ENCODE data around the gene SNRNP25. TPM values are rescaled to one million over a fixed set of nuclear protein-coding genes. Genes with fewer than 3 reads are reported as not detected.

Gene SNRNP25
- polyA plus RNA-seq, 3 donors = 18.5 to 32.2 (median 31.6) TPM

DNA sequence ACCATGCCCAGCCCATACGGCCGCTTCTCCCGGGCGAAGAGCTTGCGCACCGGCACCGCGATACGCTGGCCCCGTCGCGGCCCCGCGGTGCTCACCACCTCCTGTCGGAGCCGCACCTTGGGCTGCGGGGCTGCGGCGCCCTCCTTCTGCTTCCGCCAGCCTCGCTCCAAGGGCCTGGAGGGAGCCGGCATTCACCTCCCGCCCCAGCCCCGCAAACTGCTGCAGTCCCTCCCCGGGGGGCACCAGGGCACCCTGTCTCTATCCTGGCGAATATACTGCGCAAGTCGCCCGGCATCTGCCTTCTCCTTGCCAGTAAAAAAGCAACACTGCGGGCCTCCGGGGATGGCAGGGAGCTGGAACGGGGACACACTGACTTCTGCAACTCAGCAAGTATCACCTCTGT is 8.3 kb downstream of the SNRNP25 start:
- Histone ChIP-seq H3K79me2 (ENCODE audit: insufficient read depth, low read length) (no peaks in the 10 kb centered on the region), H3K4me2 (replicated peaks; ENCODE audit: extremely low read depth, low read length, poor library complexity, severe bottlenecking) (no peak overlapping the region), H3K4me3 (replicated peaks in 1 of 3; ENCODE audit: low read depth in 2 of 3, low read length in 3 of 3) (no peak overlapping the region), H4K20me1 (ENCODE audit: insufficient read depth, low read length) (no peaks in the 10 kb centered on the region), H3K27me3 (ENCODE audit: control insufficient read depth in 2 of 2, insufficient read depth in 2 of 2, low read length in 2 of 2) (peaks cover 0 to 4% of the 10 kb centered on the region in 2 donors), H3K9me3 (replicated peaks in 1 of 2; ENCODE audit: control insufficient read depth in 1 of 2, insufficient read depth in 1 of 2, low read length in 2 of 2) (no peaks in the 10 kb centered on the region), H3K36me3 (replicated peaks in 1 of 2; ENCODE audit: control insufficient read depth in 1 of 2, insufficient read depth in 2 of 2, low read length in 2 of 2) (peaks cover 3 to 6% of the 10 kb centered on the region in 2 donors), H3K27ac (ENCODE audit: low read depth in 1 of 2, low read length in 2 of 2) (no peak overlapping the region), H3K9ac (ENCODE audit: insufficient read depth, low read length, poor library complexity, severe bottlenecking) (no peak overlapping the region), H3K4me1 (ENCODE audit: control insufficient read depth in 1 of 2, insufficient read depth in 2 of 2, low read length in 2 of 2) (no peaks in the 10 kb centered on the region), H2AFZ (ENCODE audit: insufficient read depth, low read depth, low read length, poor library complexity, severe bottlenecking) (no peak overlapping the region)
- peaks cover 15% of the 10 kb centered on the region for H3K4me1 Mint-ChIP-seq
- no peak overlapping the region for H3K27ac Mint-ChIP-seq
- WGBS (ENCODE audit: insufficient coverage) = 98% methylated on average over 29 of the region's 32 CpGs
- intact Hi-C loops (cut with micrococcal nuclease) = no loop called here
- H3K9me3 Mint-ChIP-seq = no peaks in the 10 kb centered on the region
- H3K27me3 Mint-ChIP-seq (ENCODE audit: low read depth in 3 of 3) = peaks cover 2 to 10% (median 6%) of the 10 kb centered on the region in 3 donors
- TF ChIP-seq, protein P1, sequence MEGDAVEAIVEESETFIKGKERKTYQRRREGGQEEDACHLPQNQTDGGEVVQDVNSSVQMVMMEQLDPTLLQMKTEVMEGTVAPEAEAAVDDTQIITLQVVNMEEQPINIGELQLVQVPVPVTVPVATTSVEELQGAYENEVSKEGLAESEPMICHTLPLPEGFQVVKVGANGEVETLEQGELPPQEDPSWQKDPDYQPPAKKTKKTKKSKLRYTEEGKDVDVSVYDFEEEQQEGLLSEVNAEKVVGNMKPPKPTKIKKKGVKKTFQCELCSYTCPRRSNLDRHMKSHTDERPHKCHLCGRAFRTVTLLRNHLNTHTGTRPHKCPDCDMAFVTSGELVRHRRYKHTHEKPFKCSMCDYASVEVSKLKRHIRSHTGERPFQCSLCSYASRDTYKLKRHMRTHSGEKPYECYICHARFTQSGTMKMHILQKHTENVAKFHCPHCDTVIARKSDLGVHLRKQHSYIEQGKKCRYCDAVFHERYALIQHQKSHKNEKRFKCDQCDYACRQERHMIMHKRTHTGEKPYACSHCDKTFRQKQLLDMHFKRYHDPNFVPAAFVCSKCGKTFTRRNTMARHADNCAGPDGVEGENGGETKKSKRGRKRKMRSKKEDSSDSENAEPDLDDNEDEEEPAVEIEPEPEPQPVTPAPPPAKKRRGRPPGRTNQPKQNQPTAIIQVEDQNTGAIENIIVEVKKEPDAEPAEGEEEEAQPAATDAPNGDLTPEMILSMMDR (IDR thresholded peaks at IDR 0.05) = no peak
- DNase-seq = no peak
- H3K4me3 Mint-ChIP-seq = no peak overlapping the region
- peaks cover 14 to 15% of the 10 kb centered on the region in 2 donors for H3K36me3 Mint-ChIP-seq

DNA sequence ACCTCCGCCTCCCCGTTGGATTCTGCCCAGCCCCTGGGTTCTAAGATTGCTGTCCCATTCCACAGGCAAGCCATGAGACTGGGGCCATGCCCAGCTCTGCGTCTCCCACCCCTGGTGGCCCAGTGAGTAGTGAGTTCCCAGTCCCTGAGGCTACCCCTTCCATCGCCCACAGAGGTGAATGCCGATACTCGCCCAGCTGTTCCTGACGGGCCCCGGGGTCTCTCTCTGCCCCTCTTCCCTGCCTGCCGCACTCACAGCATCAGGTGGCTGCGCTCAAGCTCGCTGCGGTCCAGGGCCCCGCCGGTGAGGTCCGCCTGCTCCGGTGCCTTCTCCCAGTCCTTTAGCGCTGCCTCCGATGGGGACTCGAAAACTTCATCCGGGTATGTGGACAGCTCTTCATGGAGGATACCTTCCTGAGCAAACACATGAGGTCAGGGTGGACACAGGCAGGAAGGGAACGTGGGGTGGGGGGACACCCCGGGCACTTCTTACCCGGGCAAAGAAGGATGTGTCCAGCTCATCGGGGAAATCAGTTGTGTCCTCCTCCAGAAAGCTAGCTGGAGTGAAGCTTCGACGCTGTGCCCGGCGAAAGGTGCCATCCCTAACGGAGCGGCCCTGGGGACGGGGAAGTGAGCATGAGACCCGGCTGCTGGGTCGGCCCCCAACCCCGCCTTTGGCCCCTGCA is 8.8 kb downstream of the SNRNP25 start:
- Histone ChIP-seq H3K4me2 (replicated peaks; ENCODE audit: extremely low read depth, low read length, poor library complexity, severe bottlenecking) (no peak overlapping the region), H3K27me3 (ENCODE audit: control insufficient read depth in 2 of 2, insufficient read depth in 2 of 2, low read length in 2 of 2) (peaks cover 0 to 4% of the 10 kb centered on the region in 2 donors), H4K20me1 (ENCODE audit: insufficient read depth, low read length) (no peaks in the 10 kb centered on the region), H3K9me3 (replicated peaks in 1 of 2; ENCODE audit: control insufficient read depth in 1 of 2, insufficient read depth in 1 of 2, low read length in 2 of 2) (no peaks in the 10 kb centered on the region), H3K4me3 (replicated peaks in 1 of 3; ENCODE audit: low read depth in 2 of 3, low read length in 3 of 3) (no peak overlapping the region), H2AFZ (ENCODE audit: insufficient read depth, low read depth, low read length, poor library complexity, severe bottlenecking) (no peak overlapping the region), H3K27ac (ENCODE audit: low read depth in 1 of 2, low read length in 2 of 2) (no peak overlapping the region), H3K36me3 (replicated peaks in 1 of 2; ENCODE audit: control insufficient read depth in 1 of 2, insufficient read depth in 2 of 2, low read length in 2 of 2) (peaks cover 0 to under 1% of the 10 kb centered on the region in 2 donors), H3K79me2 (ENCODE audit: insufficient read depth, low read length) (no peaks in the 10 kb centered on the region), H3K9ac (ENCODE audit: insufficient read depth, low read length, poor library complexity, severe bottlenecking) (no peak overlapping the region), H3K4me1 (ENCODE audit: control insufficient read depth in 1 of 2, insufficient read depth in 2 of 2, low read length in 2 of 2) (no peaks in the 10 kb centered on the region)
- Mint-ChIP-seq H3K9me3 (no peaks in the 10 kb centered on the region), H3K4me1 (peaks cover 13% of the 10 kb centered on the region), H3K27ac (peak overlapping the region in 1 of 7 donors; percentile 75), H3K36me3 (peaks cover 9 to 10% of the 10 kb centered on the region in 2 donors), H3K27me3 (ENCODE audit: low read depth in 3 of 3) (peaks cover 2 to 13% (median 6%) of the 10 kb centered on the region in 3 donors), H3K4me3 (no peak overlapping the region)
- DNase-seq = no peak
- TF ChIP-seq, protein P1 (IDR thresholded peaks at IDR 0.05) = no peak
- intact Hi-C loops (cut with micrococcal nuclease) = no loop called here
- WGBS (ENCODE audit: insufficient coverage) = 94% methylated on average over 30 of the region's 34 CpGs

Data from CD14-positive monocyte (primary cell).